ENCODE data around the gene MPPED1.

Gene MPPED1

GRCh38 chr22:43398246-43398645, 13.6 kb upstream of the MPPED1 start:
- no peak for DNase-seq
- Histone ChIP-seq H3K9me3 (ENCODE audit: severe bottlenecking) (no peaks in the 10 kb centered on the region), H3K27me3 (ENCODE audit: insufficient read depth, low read depth, severe bottlenecking) (no peaks in the 10 kb centered on the region), H3K4me3 (ENCODE audit: low read depth, low read length) (no peak overlapping the region), H3K27ac (no peak overlapping the region), H3K36me3 (no peaks in the 10 kb centered on the region)
- TF ChIP-seq, protein P1, sequence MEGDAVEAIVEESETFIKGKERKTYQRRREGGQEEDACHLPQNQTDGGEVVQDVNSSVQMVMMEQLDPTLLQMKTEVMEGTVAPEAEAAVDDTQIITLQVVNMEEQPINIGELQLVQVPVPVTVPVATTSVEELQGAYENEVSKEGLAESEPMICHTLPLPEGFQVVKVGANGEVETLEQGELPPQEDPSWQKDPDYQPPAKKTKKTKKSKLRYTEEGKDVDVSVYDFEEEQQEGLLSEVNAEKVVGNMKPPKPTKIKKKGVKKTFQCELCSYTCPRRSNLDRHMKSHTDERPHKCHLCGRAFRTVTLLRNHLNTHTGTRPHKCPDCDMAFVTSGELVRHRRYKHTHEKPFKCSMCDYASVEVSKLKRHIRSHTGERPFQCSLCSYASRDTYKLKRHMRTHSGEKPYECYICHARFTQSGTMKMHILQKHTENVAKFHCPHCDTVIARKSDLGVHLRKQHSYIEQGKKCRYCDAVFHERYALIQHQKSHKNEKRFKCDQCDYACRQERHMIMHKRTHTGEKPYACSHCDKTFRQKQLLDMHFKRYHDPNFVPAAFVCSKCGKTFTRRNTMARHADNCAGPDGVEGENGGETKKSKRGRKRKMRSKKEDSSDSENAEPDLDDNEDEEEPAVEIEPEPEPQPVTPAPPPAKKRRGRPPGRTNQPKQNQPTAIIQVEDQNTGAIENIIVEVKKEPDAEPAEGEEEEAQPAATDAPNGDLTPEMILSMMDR (IDR thresholded peaks at IDR 0.05; ENCODE audit: low read depth, low read length), result no peak

GRCh38 chr22:43398910-43399309, 12.9 kb upstream of the MPPED1 start:
- Histone ChIP-seq H3K27ac (no peak overlapping the region), H3K36me3 (no peaks in the 10 kb centered on the region), H3K9me3 (ENCODE audit: severe bottlenecking) (no peaks in the 10 kb centered on the region), H3K27me3 (ENCODE audit: insufficient read depth, low read depth, severe bottlenecking) (no peaks in the 10 kb centered on the region), H3K4me3 (ENCODE audit: low read depth, low read length) (no peak overlapping the region)
- DNase-seq, result no peak
- TF ChIP-seq, protein P1 (IDR thresholded peaks at IDR 0.05; ENCODE audit: low read depth, low read length), result no peak

DNA sequence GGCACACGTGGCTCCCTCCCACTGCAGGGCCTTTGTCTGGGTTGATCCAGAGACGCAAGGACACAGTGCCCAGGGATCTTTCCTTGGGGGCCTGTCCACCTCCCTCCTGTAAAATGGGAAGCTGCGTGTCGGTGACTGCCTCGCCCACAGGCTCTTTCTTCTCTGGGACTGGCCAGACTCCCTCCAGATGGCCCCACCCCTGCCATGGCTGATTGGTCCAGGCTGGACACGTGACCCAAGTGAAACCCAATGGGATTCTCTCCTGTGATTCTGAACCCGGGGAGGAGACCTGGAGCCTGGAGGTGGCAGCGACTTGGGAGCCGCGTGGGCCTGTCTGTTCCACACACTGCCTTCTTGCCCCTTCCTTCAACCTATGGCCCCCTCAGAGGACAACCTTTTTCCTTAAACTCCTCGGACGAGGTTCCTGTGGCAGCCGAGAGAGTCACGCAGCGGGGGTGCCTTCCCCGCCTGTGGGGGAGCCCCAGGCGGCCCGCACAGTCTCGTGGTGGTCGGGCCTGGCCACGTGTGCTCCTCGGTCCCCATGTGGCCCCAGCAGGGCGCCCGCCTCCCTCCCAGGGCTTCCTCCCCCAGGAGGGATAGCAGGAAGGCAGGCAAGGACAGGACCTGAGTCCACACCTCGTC, 12.4 kb upstream of the MPPED1 start:
- H3K27me3 ChIP-seq (ENCODE audit: insufficient read depth, low read depth, severe bottlenecking), result no peaks in the 10 kb centered on the region
- no peak overlapping the region for H3K27ac ChIP-seq
- TF ChIP-seq, protein P1 (IDR thresholded peaks at IDR 0.05; ENCODE audit: low read depth, low read length), result no peak
- no peaks in the 10 kb centered on the region for H3K36me3 ChIP-seq
- DNase-seq, result no peak
- H3K9me3 ChIP-seq (ENCODE audit: severe bottlenecking), result no peaks in the 10 kb centered on the region
- no peak overlapping the region for H3K4me3 ChIP-seq (ENCODE audit: low read depth, low read length)

DNA sequence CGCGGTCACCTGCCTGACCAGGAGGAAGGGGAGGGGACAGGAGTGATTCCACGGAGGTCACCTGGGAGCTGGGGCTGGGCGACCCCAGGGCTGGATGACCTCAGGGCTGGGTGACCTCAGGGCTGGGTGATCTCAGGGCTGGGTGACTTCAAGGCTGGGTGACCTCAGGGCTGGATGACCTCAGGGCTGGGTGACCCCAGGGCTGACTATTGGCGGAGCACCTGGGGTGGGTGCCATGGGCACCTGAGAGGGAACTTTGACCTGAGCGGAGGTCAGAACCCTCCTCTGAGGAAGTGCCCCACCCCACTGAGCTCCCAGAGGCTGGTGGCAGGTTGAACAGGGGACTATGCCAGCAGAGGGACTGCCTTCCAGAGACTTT, 11.8 kb upstream of the MPPED1 start:
- DNase-seq, result no peak
- no peaks in the 10 kb centered on the region for H3K36me3 ChIP-seq
- H3K27ac ChIP-seq, result no peak overlapping the region
- H3K27me3 ChIP-seq (ENCODE audit: insufficient read depth, low read depth, severe bottlenecking), result no peaks in the 10 kb centered on the region
- TF ChIP-seq, protein P1 (IDR thresholded peaks at IDR 0.05; ENCODE audit: low read depth, low read length), result no peak
- no peaks in the 10 kb centered on the region for H3K9me3 ChIP-seq (ENCODE audit: severe bottlenecking)
- H3K4me3 ChIP-seq (ENCODE audit: low read depth, low read length), result no peak overlapping the region

DNA sequence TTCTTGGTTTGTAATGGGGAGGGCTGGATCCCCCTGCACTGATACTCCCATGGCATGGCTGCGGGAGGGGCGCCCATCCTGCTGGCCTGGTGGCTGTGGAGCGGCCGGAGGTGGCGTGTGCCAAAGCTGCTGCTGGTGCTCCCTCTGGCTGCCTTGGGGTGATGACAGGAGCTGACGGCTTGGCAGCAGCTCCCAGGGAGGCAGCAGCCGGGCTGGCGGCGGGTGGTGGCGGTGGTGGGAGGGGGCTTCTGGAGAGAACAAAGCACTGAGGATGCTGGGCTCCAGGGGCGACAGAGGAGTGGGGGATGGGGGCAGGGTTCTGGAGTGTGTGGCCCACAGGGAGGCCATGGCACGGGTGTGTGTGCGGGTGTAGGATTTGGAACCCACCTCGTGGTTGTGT, 11.4 kb upstream of the MPPED1 start:
- TF ChIP-seq, protein P1 (IDR thresholded peaks at IDR 0.05; ENCODE audit: low read depth, low read length), result no peak
- DNase-seq, result no peak

DNA sequence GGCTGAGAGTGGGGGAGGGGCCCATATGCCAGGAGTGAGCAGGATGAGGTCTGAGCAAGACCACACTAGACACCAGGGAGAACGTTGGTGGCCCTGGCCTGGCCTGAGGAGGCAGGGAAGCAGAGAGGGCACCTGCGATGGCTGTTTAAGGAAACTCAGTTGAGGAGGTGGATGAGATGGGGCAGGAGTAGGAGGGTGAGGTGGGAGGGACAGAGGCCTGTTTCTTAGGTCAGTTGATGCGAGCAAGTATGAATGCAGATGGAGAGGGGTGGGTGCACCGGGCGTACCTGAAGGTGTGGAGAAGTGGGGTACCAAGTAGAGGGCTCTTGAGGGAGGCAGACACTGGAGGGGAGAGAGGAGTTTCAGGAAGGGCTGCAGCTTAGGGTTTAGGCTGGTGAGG, 10.6 kb upstream of the MPPED1 start:
- Histone ChIP-seq H3K9me3 (ENCODE audit: severe bottlenecking) (no peaks in the 10 kb centered on the region), H3K27ac (no peak overlapping the region), H3K36me3 (no peaks in the 10 kb centered on the region), H3K27me3 (ENCODE audit: insufficient read depth, low read depth, severe bottlenecking) (no peaks in the 10 kb centered on the region), H3K4me3 (ENCODE audit: low read depth, low read length) (no peak overlapping the region)
- TF ChIP-seq, protein P1 (IDR thresholded peaks at IDR 0.05; ENCODE audit: low read depth, low read length), result no peak
- no peak for DNase-seq

More for the DNA sequence above, 11.4 kb upstream of the MPPED1 start:
- Histone ChIP-seq H3K36me3 (no peaks in the 10 kb centered on the region), H3K4me3 (ENCODE audit: low read depth, low read length) (no peak overlapping the region), H3K27me3 (ENCODE audit: insufficient read depth, low read depth, severe bottlenecking) (no peaks in the 10 kb centered on the region), H3K9me3 (ENCODE audit: severe bottlenecking) (no peaks in the 10 kb centered on the region), H3K27ac (no peak overlapping the region)

Data from WERI-Rb-1 (cell line).